ENCODE data around the gene DRAM1. TPM values are rescaled to one million over a fixed set of nuclear protein-coding genes. Genes with fewer than 3 reads are reported as not detected.

The DRAM1 gene
- total and polyA plus RNA-seq, 3 donors from 2014 or later, result 4.4 to 13.1 (median 4.5) TPM

- H3K4me3 ChIP-seq, result no peak overlapping the region
- peaks cover 12% of the 10 kb centered on the region for H3K4me1 ChIP-seq
- no peak for TF ChIP-seq POLR2A (IDR thresholded peaks at IDR 0.05)
- no peak for TF ChIP-seq CTCF (IDR thresholded peaks at IDR 0.05)
- H3K27me3 ChIP-seq, result no peaks in the 10 kb centered on the region
- no peaks in the 10 kb centered on the region for H3K9me3 ChIP-seq
- peak overlapping the region in 1 of 2 donors; percentile 0 for H3K27ac ChIP-seq
- no peak for DNase-seq
- no peaks in the 10 kb centered on the region for H3K36me3 ChIP-seq (ENCODE audit: low read depth, missing control alignments)
- 62 to 70% methylated on average over 5 of the region's 5 CpGs for WGBS, 2 donors
- intact Hi-C loops (cut with DNase I; ENCODE audit: low total_unique reads), result no loop called here
Observed at GRCh38 chr12:101940400-101940950, 63.1 kb downstream of the DRAM1 start.

DNA sequence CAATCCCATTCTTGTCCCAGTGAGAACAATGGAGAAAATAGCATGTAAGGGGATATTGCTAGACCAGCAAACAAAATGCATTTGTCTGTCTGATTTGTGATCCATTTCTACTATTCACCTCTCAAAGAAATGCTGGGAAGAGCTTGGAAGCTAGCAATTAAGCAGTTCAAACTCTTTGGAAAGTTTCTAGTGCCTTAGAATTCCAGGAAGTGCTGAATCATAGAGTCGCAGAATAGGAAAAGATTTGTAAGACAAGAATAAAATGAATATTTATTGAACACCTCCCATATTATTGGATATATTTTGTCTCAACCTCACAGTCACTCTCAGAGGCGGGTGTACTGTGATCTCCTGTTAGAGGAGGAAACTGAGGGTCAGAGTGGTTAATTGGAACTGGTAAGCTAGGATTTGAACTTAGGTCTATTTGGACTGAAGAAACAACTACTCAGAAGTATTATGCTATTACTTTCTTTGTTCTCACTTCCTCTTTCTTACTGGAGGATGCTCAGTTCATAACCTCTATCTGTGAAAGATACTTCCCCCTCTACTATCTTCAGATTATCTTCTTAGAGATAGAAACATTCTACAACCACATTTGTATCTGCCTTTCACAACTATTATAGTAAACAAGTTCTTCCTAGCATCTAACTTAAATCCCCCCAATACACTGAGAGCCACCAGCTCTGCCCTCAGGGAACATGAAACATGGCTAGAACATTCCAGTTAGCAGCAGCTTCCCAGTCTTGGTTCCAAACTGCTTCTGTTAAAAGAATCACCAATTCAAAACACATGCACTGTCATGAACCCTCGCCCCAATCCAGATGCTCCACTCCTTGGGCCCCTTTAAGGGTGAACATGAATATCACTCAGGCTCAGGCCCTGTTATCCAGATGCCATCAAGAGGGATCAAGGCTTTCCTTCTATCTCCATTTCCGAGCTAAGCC, 64.2 kb downstream of the DRAM1 start:
- H3K4me1 ChIP-seq, result peaks cover 8% of the 10 kb centered on the region
- 74 to 83% methylated on average over 4 of the region's 4 CpGs for WGBS, 2 donors
- H3K27ac ChIP-seq, result no peak overlapping the region
- no peaks in the 10 kb centered on the region for H3K36me3 ChIP-seq (ENCODE audit: low read depth, missing control alignments)
- no peak for DNase-seq
- TF ChIP-seq POLR2A (IDR thresholded peaks at IDR 0.05) (no peak), CTCF (IDR thresholded peaks at IDR 0.05) (no peak)
- intact Hi-C loops (cut with DNase I; ENCODE audit: low total_unique reads), result no loop called here
- no peaks in the 10 kb centered on the region for H3K9me3 ChIP-seq
- H3K4me3 ChIP-seq, result no peak overlapping the region
- no peaks in the 10 kb centered on the region for H3K27me3 ChIP-seq

DNA sequence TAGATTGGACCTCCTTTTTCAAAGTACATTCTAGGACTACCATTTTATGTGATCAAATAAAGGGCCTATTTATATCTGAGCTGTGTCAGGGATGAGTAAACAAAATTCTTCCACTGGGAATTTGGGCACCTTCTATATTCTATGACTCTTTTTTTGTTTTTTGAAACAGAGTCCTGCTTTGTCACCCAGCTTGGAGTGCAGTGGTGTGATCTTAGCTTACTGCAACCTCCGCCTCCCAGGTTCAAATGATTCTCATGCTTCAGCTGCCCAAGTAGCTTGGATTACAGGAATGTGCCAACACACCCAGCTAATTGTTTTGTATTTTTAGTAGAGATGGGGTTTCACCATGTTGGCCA, 64.8 kb downstream of the DRAM1 start:
- WGBS, 2 donors, result 97 to 100% methylated on average over 1 of the region's 1 CpG
- Histone ChIP-seq H3K9me3 (no peaks in the 10 kb centered on the region), H3K27ac (no peak overlapping the region), H3K4me3 (no peak overlapping the region), H3K4me1 (peaks cover 8% of the 10 kb centered on the region), H3K27me3 (no peaks in the 10 kb centered on the region), H3K36me3 (ENCODE audit: low read depth, missing control alignments) (no peaks in the 10 kb centered on the region)
- TF ChIP-seq POLR2A (IDR thresholded peaks at IDR 0.05) (no peak), CTCF (IDR thresholded peaks at IDR 0.05) (no peak)
- intact Hi-C loops (cut with DNase I; ENCODE audit: low total_unique reads), result no loop called here
- DNase-seq, result no peak

- intact Hi-C loops (cut with DNase I; ENCODE audit: low total_unique reads), result no loop called here
- no peak overlapping the region for H3K27ac ChIP-seq
- no peak overlapping the region for H3K4me3 ChIP-seq
- no peaks in the 10 kb centered on the region for H3K36me3 ChIP-seq (ENCODE audit: low read depth, missing control alignments)
- no peak for TF ChIP-seq POLR2A (IDR thresholded peaks at IDR 0.05)
- WGBS, 2 donors, result 62 to 68% methylated on average over 15 of the region's 15 CpGs
- no peak for DNase-seq
- peaks cover 7% of the 10 kb centered on the region for H3K4me1 ChIP-seq
- no peaks in the 10 kb centered on the region for H3K9me3 ChIP-seq
- H3K27me3 ChIP-seq, result no peaks in the 10 kb centered on the region
Observed at GRCh38 chr12:101945369-101946232, 68.2 kb downstream of the DRAM1 start.

GRCh38 chr12:101946233-101946611, 68.8 kb downstream of the DRAM1 start:
- Histone ChIP-seq H3K4me1 (peaks cover under 1% of the 10 kb centered on the region), H3K36me3 (ENCODE audit: low read depth, missing control alignments) (no peaks in the 10 kb centered on the region), H3K4me3 (no peak overlapping the region), H3K27ac (no peak overlapping the region), H3K27me3 (no peaks in the 10 kb centered on the region), H3K9me3 (no peaks in the 10 kb centered on the region)
- intact Hi-C loops (cut with DNase I; ENCODE audit: low total_unique reads), result no loop called here
- TF ChIP-seq CTCF (IDR thresholded peaks at IDR 0.05), result no peak
- WGBS, 2 donors, result 87 to 100% methylated on average over 1 of the region's 1 CpG
- DNase-seq, result no peak
